ENCODE data around the gene ZNF32. TPM values are rescaled to one million over a fixed set of nuclear protein-coding genes. Genes with fewer than 3 reads are reported as not detected.

ZNF32 gene
- total RNA-seq, result 10 to 100 TPM; 28.9 to 63.3 (median 48.4) TPM

DNA sequence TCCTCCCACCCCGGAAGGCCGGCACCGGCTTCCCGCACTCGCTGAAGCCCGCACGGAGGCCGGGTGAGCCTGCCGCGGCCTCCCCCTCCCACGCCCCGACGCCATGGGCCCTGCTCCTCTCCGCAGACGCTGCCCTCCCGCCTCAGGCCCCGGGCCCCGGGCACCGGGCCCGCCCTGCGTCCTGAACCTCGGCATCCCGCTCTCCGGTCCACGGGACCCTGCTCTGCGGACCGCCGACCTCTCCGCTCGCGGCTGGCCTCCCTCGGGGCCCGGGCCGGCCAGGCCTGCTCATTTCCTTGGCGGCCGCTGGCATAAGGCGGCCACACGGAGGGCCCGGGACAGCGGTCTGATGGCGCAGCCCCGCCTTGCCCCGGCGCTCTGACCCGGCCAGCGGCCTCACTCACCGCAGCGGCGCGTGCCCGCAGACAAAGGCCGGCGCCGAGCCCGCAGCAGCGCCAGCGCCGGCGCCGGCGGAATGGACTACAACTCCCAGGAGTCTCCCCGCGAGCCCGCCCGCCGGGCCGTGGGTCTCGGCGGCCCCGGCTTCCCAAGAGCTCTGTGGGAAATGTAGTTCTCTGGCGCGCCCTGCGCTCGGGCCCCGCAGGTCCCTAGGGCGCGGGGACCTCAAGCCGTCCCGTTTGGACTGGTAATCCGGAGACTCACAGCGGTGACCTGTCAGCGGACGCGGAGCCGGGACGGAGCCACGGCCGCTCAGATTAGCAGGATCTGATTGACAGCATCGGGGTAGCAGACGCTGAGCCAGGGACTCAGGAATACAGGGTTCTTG is at the start of gene ZNF32:
Gene ZNF32, minus strand, starts transcription at position 484 of the 787 bp plus-strand sequence. CDS start 2,748 bp downstream, outside the sequence.
- Histone ChIP-seq H3K4me1 (peaks cover 3 to 9% of the 10 kb centered on the region in 2 donors), H3K27me3 (no peaks in the 10 kb centered on the region), H3K27ac (peak within 1 kb of the TSS; percentile 55 to 86 (median 60)), H3K9me3 (peaks cover 9% of the 10 kb centered on the region), H3K4me3 (replicated peaks in 1 of 3) (peak within 1 kb of the TSS; percentile 69 to 82 (median 82)), H3K36me3 (peaks cover 24 to 27% of the 10 kb centered on the region in 2 donors)
- intact Hi-C loops (cut with DNase I), result loop anchor here (5.0 kb wide), 1 partner anchor 36 kb away; no protein-coding TSS in a partner anchor
- 2% methylated on average over 9 to 49 of the region's 90 CpGs for WGBS, 2 donors
- TF ChIP-seq CTCF (IDR thresholded peaks at IDR 0.05) (no peak), POLR2A (IDR thresholded peaks at IDR 0.05) (peak in 1 of 2 donors; percentile 62)
- peak; percentile 79 to 83 for DNase-seq

- Histone ChIP-seq H3K27ac (no peak overlapping the region), H3K4me3 (replicated peaks in 1 of 3) (no peak overlapping the region), H3K27me3 (no peaks in the 10 kb centered on the region), H3K4me1 (no peaks in the 10 kb centered on the region), H3K36me3 (no peaks in the 10 kb centered on the region), H3K9me3 (no peaks in the 10 kb centered on the region)
- TF ChIP-seq POLR2A (IDR thresholded peaks at IDR 0.05) (no peak), CTCF (IDR thresholded peaks at IDR 0.05) (no peak)
- WGBS, 2 donors, result 77 to 81% methylated on average over 9 of the region's 9 CpGs
- DNase-seq, result no peak
- intact Hi-C loops (cut with DNase I), result no loop called here
Observed at GRCh38 chr10:43698156-43698555, 49.5 kb upstream of the ZNF32 start.

DNA sequence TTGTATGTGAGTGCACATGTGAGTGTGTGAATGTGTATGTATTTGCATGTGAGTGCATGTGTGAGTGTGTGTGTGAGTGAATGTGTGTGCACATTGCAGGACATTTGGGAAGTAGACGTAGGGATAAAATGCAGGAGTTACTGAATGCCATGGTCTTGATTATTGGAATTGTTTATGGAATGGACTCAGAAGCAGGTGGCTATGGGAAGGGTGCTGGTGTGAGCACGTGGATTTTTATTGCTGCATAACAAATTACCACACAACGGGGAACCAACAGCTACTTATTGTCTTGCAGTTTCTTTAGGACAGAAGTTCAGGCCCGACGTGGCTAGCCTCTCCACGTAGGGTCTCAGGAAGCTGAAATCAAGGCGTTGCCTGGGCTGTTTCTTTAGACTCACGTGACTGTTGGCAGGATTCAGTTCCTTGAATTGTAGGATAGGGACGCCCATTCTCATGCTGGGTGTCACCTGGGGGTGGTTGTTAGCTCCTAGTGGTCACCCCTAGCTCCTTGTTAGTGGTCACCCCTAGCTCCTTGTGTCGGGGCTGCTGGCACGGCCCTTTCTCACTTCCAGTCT is 48.3 kb upstream of the ZNF32 start:
- DNase-seq, result no peak
- no peak overlapping the region for H3K27ac ChIP-seq
- H3K4me1 ChIP-seq, result no peaks in the 10 kb centered on the region
- H3K9me3 ChIP-seq, result no peaks in the 10 kb centered on the region
- no peaks in the 10 kb centered on the region for H3K36me3 ChIP-seq
- H3K4me3 ChIP-seq (replicated peaks in 1 of 3), result no peak overlapping the region
- TF ChIP-seq POLR2A (IDR thresholded peaks at IDR 0.05) (no peak), CTCF (IDR thresholded peaks at IDR 0.05) (no peak)
- intact Hi-C loops (cut with DNase I), result no loop called here
- no peaks in the 10 kb centered on the region for H3K27me3 ChIP-seq
- 79 to 80% methylated on average over 10 to 11 of the region's 11 CpGs for WGBS, 2 donors

DNA sequence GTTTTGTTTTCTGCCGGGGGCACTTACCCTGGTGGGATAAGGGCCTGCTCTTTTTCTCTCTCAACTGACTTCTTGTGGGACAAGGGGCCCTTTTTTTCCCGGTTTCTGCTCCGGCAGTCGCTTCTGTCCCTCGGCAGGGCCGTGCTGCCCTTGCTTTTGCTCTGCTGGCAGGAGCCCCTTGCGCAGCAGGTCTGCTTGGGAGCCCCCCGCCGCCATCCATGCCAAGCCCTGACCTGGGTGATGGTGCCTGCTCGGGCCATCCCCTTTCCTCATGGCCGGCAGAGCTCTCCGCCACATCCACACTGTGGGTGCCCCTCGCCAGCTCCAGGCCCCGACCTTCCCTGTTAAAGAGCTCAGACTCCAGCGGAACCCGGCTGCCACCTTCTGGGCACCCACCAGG is 47.0 kb upstream of the ZNF32 start:
- Histone ChIP-seq H3K9me3 (no peaks in the 10 kb centered on the region), H3K27ac (no peak overlapping the region), H3K36me3 (no peaks in the 10 kb centered on the region), H3K27me3 (no peaks in the 10 kb centered on the region), H3K4me1 (peaks cover 0 to 6% of the 10 kb centered on the region in 2 donors), H3K4me3 (replicated peaks in 1 of 3) (no peak overlapping the region)
- TF ChIP-seq POLR2A (IDR thresholded peaks at IDR 0.05), result no peak
- no peak for TF ChIP-seq CTCF (IDR thresholded peaks at IDR 0.05)
- no peak for DNase-seq
- 92 to 93% methylated on average over 16 of the region's 16 CpGs for WGBS, 2 donors
- intact Hi-C loops (cut with DNase I), result no loop called here

DNA sequence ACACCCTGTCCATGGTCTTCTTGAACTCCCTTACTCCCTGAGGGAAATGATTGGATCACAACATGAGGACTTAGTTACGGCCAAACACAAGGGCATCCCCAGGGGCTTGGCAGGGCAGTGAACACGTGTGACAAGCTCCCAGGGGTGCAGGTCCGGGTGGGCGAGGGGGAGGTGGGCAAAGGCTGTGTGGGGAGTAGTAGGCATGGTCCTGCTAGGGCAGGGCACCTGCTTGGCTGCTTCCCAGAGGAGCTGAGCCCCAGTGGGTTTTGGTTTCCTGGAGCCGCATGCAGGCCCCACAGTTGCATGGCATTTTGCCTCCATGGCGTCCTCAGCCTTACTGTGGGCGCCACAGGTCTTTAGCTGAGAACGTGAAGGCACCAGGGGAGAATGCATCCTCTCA is 46.6 kb upstream of the ZNF32 start:
- 84 to 90% methylated on average over 8 of the region's 8 CpGs for WGBS, 2 donors
- no peak for TF ChIP-seq CTCF (IDR thresholded peaks at IDR 0.05)
- TF ChIP-seq POLR2A (IDR thresholded peaks at IDR 0.05), result no peak
- intact Hi-C loops (cut with DNase I), result no loop called here

More for the DNA sequence above, 46.6 kb upstream of the ZNF32 start:
- Histone ChIP-seq H3K9me3 (no peaks in the 10 kb centered on the region), H3K27me3 (no peaks in the 10 kb centered on the region), H3K4me3 (replicated peaks in 1 of 3) (no peak overlapping the region), H3K36me3 (no peaks in the 10 kb centered on the region), H3K4me1 (peaks cover 3 to 10% of the 10 kb centered on the region in 2 donors), H3K27ac (no peak overlapping the region)
- DNase-seq, result no peak
